Left colon (tissue), 2 donors: ENCODE measurements around the gene NTPCR. TPM values are rescaled to one million over a fixed set of nuclear protein-coding genes. Genes with fewer than 3 reads are reported as not detected.

Source experiments
- ATAC-seq: fragments of 200-7000 bp; cut with Tn5 transposase; one replicate; pipeline ENCODE4 v1.9.1; 2020; ENCODE audit warnings: mild to moderate bottlenecking, moderate library complexity
- DNase-seq, 2 donors: peaks; one replicate each; pipeline ENCODE4 v3.0.0-alpha.2; 2020
- intact Hi-C, 2 donors: fragments of 100-400 bp; cut with DNase I in 1 of 2; cut with micrococcal nuclease in 1 of 2; formaldehyde crosslinking; loops; one replicate each; pipeline versions ENCODE4 v1.11.2 to v1.14.0; 2022; cut with DNase I, micrococcal nuclease
- total RNA-seq, 2 donors: library from RNA; stranded (reverse); fragmentation: NEBNext Ultra II Directional; extraction: Animal tissue kit (Norgen Biotek cat#: 25700); gene quantifications; one replicate each; pipeline ENCODE4 v1.2.1, GENCODE V29; 2021
- donor health status: DM: no; HTN: no; CAD: no.
- donor health status: DM: yes; HTN: yes; CAD: no.

Gene NTPCR
- total RNA-seq, 2 donors from 2014 or later = 51.2 to 54.0 TPM

DNA sequence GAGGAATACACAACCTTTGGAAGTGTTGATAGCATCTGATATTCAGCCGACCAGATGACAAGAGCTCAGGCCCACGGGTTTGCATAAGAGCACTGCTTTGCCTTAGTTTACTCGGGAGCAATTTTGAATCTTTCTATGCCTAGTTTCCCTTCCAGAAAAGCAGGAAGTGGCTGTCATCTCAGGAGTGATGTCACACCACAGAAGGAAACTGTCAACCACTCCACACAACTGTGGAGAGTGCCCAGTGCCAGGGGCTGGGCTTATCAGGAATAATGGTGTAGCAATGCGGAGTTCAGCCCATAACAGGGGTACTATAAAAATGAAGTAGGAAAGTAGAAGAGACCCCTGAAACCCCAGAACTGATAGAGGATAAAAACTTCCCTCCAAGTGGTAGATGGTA, 28.4 kb downstream of the NTPCR start:
- ATAC-seq = no peak
- intact Hi-C loops = no loop called here
- DNase-seq = no peak

DNA sequence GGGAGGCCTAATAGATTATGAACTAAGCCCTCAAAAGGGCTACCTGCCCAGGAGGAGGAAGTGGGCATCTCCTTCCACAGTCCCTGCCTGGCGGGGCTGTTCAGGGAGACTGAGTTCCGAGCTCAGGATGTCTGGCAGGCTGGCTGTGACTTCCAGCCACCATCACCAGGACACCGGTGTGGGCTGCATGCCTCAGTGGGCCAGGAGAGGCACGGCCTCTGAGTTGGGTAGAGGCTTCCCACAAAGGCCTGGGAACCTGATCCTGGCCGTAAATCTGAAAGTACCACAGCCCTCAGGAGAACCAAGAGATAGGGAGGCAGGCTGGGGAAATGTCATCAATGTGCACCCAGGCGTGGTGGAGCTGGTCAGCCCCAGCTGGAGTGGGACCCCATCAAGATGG, 29.1 kb downstream of the NTPCR start:
- no peak for ATAC-seq
- DNase-seq = no peak
- intact Hi-C loops = no loop called here

DNA sequence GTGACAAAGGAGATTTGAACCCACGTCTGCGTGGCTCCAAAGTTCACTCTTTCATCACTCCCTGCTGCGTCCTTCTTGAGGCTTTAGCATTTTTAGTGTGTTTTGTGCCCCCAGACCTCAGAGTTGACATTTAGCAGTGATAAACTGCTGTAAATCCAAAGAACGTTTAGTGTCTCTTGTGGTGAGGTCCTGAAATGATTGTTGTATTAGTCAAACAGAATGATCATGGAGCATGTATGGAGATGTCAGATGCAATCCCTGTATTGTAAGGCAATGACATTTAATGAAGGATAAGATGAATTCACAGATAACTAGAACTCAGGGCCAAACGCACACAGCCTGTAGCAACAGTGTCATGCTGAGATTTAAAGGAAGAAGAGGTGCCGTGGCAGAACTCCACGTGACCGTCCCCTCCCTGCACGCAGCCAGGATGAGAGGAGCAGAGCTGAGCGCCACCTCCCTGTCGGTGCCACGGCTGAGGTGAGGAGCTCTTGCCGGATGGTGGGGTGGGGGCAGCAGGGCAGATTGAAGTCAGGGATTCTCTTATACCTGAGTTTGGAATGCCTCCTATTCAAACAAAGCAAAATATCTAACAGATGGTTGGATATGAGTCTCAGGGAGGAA, 30.1 kb downstream of the NTPCR start:
- ATAC-seq (no peak), DNase-seq (no peak)

DNA sequence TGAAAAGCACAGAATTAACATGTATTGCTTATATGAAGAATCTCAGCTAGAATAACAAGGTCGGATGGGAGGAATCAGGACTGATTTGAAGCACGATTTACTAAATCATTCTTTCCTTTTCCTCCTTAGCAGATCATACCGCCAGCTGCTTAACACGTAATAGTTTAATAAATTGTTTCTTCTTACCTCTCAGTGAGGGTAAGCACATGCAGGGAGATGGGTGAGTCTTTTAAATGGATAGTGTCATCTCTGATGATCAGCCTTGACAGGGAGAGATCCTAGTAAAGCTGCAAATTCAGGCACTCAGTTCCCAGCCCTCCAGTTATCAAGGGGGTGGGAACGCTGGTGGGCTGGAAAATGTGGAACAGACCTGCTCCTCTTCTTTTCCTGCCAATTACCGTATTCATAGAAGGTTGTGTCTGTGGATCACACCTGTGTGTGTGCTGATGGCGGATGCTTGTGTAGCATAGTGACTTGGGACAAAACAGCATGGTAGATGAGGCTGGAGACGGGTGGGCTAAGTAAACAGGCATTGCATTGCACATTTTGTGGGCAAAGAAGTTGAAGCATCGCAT, 30.7 kb downstream of the NTPCR start:
- ATAC-seq (no peak), DNase-seq (no peak)
- intact Hi-C loops = no loop called here

More for the DNA sequence above, 30.1 kb downstream of the NTPCR start:
- intact Hi-C loops = no loop called here

DNA sequence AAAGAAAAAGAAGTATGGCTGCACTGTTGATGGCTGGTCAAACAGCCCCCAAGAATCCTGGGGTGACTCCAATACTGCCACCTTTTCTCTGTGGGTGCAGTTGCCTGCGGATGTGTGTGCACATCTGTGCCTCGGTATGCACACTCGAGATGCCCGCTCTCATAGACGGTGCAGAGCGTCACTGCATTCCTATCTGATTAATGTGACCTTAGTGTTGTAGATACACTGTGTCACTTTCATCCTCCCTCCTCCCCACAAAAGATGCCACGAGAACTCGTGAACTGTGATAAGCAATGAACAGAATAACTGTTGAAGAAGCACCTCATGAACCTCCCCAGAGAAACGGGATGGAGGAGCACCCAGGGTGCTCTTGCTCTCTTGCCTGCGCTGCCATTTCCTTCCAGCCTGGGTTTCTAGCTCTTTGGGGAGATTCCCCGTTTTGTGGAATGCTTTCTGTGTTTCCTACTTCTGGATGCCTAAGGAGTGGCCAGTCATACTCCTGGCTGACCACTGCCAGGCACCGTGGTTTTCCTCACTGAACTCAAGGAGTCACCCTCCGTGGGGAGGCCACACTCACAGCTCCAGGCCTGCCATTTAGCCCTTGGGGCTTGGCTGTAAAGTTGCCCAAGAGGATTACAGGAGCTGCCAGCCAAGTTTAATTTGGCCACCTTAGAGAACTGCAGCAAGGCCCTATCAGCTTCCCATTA, 32.0 kb downstream of the NTPCR start:
- DNase-seq = no peak
- ATAC-seq = no peak
- intact Hi-C loops = no loop called here

DNA sequence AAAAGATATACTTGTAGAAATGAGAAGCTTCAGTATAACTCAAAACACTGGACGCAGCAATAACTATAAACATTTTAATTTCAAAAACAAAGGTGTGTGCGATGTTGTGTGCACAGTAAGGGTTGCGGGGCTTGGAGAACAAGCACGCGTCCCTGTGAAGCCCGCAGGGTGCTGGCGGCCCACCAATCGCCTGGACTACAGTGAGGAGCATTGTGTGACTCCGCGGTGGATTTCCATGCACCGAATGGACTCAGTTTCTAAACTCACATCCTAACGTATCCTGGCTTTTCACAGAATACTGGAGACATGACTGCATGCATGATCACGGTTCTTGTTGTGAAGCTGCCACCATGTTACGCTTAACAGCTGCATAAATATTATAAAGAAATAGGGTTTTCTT, 33.0 kb downstream of the NTPCR start:
- intact Hi-C loops = no loop called here
- DNase-seq = no peak
- ATAC-seq = no peak

DNA sequence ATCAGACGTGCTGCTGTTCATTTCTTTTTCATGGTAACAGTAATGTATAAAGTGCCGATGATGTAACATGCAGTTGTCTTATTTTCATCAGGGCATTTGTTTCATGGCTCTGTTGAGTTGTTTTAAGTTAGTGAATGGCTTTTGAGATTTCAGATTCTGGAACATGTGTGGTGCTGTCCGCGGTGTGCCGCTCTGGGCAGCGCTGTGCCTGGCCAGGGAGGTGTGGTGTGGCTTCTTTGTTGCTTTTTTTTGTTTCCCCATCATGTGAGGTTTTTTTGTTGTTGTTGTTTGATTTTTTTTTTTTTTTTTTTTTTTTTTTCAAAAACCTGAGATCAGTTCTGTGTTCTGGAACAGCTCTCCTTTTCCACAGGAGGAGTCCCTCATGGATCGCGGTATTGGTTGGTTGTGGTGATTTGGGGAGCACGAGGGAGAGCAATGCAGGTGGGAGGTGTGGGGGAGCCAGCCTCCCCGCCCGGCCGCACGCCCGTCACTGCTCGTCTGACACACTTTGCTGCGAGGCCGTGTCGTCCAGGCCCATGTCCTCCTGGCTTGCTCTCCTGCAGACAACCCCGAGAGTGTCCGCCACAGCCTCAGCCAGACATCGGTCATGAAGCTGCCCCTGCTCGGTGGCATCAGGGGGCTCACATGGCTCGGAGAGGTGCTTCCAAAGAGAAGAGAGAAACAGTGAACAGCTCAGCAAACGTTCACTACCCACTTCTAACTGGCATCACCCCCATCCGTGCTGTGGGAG, 33.6 kb downstream of the NTPCR start:
- ATAC-seq = no peak
- intact Hi-C loops = no loop called here
- no peak for DNase-seq

DNA sequence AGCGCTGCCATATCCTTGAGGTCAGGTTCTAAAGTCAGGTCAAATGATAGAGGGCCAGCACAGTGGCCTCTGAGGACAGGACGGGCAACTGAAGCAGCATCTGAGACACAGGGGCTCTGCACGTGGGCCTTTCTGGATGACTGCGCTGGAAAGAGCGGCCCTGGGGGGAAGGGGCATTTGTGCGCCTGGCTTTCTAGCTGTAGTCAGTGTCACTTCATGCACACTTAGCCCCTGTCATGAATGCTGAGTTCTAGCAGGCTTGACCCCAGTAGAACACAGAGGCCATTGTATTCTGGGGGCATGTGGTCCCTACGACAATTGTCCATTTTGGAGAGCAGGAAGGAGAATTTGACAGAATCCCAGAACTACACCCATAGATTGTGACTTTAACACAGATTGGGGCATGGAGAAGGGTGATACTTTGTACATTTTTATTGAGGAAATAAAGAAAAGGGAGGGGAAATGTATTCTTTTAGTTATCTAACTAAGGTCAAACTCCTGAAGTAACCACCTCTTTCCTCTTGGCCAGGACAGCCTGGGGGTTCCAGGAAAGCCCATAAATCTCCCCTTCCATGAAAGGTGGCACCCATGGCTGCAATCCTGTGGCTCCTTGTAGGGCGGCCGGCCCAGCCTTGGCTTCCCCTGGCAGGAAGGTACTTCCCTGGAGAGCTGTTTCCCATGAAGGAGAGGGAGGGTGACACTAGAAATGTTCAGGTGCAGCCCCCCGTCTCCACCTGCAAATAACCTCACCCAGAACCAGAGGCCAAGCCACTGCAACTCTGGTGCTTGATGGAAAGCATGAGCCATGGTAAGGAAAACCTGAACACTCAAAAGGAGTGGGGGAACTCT, 34.4 kb downstream of the NTPCR start:
- ATAC-seq = peak; percentile 83
- intact Hi-C loops = no loop called here

DNA sequence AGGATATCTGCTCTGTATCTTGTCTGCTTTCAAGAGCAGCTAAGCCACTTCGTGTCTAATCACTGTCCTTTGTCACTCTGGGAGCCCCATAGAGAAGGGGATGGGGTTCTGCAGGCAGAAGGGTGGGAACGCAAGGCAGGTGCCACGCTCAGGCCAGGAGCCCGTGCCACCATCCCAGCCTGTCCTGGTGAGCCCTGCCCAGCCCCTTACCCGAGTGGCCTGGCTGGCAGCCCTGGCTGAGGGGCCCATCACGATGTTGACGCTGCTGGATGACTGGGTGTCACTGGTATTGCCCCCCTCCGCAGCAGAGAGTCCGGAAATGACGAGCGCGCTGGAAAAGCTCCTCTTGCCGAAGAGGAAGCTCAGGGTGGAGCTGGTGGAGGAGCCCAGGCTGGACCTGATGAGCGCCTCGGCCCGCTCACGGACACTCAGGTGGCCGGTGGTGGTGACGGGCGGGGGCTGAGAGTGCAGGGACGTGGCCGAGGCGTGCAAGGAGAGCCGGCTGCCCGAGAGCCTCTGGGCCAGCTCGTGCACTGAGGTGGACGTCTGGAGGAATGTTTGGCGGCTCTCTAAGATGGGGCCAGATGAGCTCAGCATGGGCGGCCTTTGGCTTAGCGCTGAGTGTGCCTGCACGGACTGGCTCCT, 35.6 kb downstream of the NTPCR start:
- DNase-seq = no peak
- no peak for ATAC-seq
- intact Hi-C loops = no loop called here

More for the DNA sequence above, 34.4 kb downstream of the NTPCR start:
- DNase-seq = no peak

DNA sequence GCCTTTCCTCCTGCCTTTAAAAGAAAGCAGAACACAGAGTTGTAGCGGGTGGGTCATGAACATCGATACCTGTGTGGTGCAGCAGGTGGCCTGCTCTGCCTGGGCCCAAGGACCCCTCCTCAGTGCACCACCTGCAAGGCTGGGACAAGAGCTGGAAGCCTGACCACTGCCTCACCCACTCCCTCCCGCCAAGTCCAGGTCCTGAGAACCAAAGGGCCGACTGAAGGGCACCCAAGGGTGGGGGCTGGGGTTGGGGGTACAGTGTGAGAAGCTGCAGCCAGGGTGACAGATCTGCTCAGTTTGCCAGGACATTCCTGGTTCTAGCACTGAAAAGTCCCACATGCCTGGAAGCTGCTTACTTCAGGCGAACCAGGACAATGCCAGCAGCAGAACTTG, 36.1 kb downstream of the NTPCR start:
- DNase-seq (no peak), ATAC-seq (no peak)
- intact Hi-C loops = no loop called here

DNA sequence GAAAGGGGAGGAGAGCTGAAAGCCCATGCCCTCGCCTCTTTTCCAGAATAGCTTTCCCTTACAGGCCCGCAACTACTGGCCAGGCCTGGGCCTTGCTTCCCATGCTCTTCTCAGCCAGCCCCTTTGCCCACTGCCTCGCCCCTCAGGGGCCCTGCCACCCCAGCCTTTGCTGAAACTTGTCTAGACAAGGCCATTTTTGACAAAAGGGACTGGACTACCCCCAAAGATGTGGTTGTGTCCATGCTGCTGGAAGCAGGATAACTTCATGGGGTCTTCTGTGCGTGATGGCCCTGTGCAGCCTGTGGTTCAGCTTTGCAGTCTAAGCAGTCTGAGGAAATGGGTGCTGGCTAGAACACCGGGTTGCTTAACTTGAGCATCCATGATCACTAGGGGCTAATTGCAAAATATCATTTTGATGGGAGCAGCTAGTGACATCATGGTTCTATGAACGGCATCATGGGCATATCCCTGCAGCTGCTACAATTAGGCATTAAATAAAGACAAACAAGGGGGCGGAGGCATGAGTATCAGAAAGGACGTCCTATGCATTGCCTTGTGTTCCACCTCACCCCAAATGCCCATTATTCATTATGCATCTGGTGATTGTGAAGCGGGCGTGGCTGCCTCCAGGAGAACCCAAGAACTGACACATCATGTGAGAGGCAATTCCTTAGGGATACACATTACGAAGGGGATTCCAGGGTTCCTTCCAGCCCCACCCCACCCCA, 36.8 kb downstream of the NTPCR start:
- ATAC-seq (no peak), DNase-seq (no peak)
- intact Hi-C loops = no loop called here

DNA sequence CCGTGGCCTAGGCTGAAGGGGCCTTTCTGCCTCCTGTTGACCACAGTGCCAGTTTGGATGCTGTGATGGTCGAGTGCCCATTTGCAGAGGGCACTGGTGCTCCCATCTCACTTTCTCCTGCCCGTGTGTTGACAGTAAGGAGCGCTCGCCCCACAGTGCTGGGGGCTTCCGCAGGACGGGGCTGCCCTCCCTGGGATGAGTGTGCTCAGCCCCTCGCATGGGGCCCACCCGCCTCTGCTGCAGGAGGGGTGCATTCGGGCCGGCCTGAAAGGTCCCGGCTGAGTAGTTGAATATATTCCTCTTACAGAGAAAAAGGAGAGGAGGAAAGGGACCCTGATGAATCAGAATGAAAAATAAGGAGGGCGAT, 37.3 kb downstream of the NTPCR start:
- ATAC-seq (no peak), DNase-seq (no peak)
- intact Hi-C loops = no loop called here

DNA sequence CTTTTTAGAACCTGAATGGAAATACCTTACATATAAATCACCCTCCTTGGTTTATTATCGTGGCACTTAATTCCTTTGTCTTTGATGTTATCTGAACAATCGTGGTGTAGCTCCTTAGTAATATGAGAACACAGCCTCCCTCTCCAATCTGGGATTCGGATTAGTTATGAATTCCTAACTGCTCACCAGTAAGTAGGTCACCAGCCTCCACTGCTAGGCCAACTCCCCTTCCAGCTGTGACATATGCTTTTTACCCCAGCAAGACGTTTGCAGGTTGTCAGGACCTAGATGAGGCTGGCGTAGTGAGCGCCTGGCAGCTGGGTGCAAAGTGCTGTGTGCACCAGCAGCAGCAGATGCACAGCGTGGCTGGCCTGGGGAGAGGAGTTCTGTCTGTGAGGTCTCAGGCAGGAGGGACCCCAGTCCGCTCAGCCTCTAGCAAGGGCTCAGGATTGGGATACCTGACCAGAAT, 38.2 kb downstream of the NTPCR start:
- intact Hi-C loops = no loop called here
- DNase-seq = no peak

DNA sequence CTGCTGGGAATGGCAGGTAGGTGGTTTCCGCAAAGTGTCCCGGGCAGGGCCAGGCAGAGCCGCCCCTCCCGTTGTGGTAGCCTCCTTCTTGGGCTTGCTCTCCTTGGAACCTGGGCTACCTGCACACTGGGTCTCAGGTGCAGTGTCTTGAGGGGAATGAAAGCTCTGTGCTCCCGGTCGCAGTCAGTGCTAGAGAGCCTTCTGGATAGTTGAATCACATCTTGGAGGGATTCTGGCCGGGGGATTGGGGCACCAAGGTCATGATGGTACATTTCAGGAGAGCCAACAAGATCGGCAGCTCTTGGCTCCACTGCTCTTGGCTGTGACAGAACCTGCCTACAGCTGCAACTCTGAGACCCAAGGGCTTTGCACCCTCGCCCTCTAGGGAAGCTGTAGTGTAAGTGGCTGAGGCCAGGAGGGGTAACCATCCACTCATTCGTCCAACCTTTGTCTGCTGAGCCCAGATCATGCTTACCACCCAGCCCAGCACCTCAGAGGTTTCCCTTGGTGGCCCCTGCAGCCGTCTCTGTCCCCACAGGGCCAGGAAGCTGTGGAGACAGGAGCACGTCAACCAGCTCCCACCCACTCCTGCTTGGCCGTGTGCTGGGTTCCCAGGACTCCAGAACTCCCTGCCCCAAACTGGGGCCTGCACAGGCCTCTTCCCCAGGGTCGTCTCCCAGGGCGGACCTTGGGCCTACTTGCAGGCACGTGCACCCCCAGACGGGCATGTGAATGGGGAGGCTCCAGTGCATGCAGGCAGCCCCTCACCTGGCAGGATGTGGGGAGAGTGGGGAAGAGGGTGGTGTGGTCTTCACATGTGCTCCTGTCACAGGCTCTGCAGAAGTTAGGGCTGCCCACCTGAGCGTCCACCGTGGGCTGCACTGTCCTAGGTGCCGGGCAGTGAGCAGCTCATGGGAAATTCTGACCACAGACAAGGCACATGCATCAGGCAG, 40.0 kb downstream of the NTPCR start:
- ATAC-seq (no peak), DNase-seq (no peak)
- intact Hi-C loops = no loop called here

More for the DNA sequence above, 38.2 kb downstream of the NTPCR start:
- no peak for ATAC-seq

DNA sequence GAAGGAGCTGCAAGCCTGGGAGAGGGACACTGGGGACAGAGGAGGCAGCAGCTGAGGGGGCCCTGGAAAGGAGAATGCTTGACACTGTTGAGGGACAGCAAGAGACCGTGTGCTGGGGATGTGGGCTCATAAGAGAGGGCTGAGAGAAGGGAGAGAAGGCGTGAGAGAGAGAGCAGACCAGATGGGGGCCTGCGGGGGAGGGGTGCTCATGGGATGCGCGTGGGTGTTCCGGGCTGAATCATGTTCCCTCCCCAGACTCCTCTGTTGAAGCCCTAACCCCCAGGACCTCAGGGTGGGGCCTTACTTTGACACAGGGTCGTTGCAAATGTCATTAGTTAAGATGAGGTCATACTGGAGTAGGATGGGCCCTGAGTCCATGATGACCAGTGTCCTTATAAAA, 40.8 kb downstream of the NTPCR start:
- DNase-seq = no peak
- intact Hi-C loops = no loop called here
- no peak for ATAC-seq

DNA sequence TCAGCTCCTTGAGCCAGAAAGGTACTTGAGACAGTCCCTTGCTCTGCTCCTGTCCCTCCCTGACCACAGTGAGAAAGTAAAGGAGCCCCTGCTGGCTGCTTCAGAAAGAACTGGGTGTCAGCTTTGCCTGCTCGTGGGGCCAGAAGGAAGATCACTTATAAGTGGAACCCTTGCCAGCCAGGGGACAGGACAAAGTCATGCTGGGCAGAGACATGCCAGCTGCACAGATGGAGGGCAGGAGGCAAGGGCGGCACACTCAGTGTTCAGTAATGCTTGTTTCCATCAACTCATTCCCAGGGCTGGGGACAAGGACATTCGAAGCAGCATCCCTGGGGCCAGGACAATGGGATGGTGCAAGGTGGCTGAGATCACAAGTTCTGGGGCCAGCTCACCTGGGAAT, 41.8 kb downstream of the NTPCR start:
- intact Hi-C loops = no loop called here
- ATAC-seq = no peak
- DNase-seq = no peak

DNA sequence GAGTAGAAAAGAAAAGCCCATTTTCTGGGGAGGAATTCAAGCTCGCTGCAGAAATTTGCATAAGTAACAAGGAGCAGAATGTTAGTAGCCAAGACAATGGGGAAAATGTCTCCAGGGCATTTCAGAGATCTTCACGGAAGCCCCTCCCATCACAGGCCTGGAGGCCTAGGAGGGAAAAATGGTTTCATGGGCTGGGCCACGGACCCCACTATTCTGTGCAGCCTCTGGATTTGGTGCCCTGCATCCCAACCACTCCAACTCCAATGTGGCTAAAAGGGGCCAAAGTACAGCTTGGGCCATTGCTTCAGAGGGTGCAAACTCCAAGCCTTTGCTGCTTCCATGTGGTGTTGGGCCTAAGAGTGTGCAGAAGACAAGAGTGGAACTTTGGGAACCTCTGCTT, 43.1 kb downstream of the NTPCR start:
- intact Hi-C loops = no loop called here
- ATAC-seq (no peak), DNase-seq (no peak)
